ENCODE results near the gene SH3GL3.

The SH3GL3 gene

DNA sequence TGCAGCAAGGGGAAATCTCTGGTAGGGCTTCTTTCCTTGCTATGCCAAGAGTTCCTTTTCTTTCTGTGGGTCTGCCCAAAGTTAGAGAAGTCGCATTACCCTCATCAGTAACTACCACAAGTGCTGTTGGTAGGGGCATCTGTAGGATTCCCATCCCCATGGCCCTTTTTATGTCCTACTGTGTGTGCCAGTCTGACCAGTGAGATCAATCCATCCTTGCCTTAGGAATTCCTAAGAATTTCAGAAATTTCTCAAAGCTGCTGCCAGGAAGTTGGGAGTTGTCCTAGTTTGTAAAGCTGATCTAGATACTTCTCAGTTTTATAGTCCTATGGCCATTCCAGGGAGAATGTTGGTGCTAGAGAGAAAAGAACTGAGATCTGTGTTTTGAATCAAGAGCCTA, 36.5 kb downstream of the SH3GL3 start:
- no peak for TF ChIP-seq CSDC2 (CRISPR knock-in tag; IDR thresholded peaks at IDR 0.05)
- TF ChIP-seq TCF4 (CRISPR knock-in tag; IDR thresholded peaks at IDR 0.05; ENCODE audit: borderline replicate concordance): no peak
- TF ChIP-seq, protein P1, sequence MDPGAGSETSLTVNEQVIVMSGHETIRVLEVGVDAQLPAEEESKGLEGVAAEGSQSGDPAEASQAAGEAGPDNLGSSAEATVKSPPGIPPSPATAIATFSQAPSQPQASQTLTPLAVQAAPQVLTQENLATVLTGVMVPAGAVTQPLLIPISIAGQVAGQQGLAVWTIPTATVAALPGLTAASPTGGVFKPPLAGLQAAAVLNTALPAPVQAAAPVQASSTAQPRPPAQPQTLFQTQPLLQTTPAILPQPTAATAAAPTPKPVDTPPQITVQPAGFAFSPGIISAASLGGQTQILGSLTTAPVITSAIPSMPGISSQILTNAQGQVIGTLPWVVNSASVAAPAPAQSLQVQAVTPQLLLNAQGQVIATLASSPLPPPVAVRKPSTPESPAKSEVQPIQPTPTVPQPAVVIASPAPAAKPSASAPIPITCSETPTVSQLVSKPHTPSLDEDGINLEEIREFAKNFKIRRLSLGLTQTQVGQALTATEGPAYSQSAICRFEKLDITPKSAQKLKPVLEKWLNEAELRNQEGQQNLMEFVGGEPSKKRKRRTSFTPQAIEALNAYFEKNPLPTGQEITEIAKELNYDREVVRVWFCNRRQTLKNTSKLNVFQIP (CRISPR knock-in tag; IDR thresholded peaks at IDR 0.05; ENCODE audit: borderline replicate concordance, low read depth): no peak
- TF ChIP-seq, protein P2, sequence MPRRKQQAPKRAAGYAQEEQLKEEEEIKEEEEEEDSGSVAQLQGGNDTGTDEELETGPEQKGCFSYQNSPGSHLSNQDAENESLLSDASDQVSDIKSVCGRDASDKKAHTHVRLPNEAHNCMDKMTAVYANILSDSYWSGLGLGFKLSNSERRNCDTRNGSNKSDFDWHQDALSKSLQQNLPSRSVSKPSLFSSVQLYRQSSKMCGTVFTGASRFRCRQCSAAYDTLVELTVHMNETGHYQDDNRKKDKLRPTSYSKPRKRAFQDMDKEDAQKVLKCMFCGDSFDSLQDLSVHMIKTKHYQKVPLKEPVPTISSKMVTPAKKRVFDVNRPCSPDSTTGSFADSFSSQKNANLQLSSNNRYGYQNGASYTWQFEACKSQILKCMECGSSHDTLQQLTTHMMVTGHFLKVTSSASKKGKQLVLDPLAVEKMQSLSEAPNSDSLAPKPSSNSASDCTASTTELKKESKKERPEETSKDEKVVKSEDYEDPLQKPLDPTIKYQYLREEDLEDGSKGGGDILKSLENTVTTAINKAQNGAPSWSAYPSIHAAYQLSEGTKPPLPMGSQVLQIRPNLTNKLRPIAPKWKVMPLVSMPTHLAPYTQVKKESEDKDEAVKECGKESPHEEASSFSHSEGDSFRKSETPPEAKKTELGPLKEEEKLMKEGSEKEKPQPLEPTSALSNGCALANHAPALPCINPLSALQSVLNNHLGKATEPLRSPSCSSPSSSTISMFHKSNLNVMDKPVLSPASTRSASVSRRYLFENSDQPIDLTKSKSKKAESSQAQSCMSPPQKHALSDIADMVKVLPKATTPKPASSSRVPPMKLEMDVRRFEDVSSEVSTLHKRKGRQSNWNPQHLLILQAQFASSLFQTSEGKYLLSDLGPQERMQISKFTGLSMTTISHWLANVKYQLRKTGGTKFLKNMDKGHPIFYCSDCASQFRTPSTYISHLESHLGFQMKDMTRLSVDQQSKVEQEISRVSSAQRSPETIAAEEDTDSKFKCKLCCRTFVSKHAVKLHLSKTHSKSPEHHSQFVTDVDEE (CRISPR knock-in tag; IDR thresholded peaks at IDR 0.05): no peak
- TF ChIP-seq RARB (CRISPR knock-in tag; IDR thresholded peaks at IDR 0.05): no peak
- no peak for TF ChIP-seq ZFP3 (CRISPR knock-in tag; IDR thresholded peaks at IDR 0.05)
- no peak for TF ChIP-seq OSR1 (CRISPR knock-in tag; IDR thresholded peaks at IDR 0.05)
- no peak for TF ChIP-seq BACH2 (CRISPR knock-in tag; IDR thresholded peaks at IDR 0.05; ENCODE audit: borderline replicate concordance)
- TF ChIP-seq ISL1 (CRISPR knock-in tag; IDR thresholded peaks at IDR 0.05): no peak
- TF ChIP-seq PPARA (CRISPR knock-in tag; IDR thresholded peaks at IDR 0.05; ENCODE audit: borderline replicate concordance): no peak
- no peak for TF ChIP-seq SNAI2 (CRISPR knock-in tag; IDR thresholded peaks at IDR 0.05)
- TF ChIP-seq, protein P3, sequence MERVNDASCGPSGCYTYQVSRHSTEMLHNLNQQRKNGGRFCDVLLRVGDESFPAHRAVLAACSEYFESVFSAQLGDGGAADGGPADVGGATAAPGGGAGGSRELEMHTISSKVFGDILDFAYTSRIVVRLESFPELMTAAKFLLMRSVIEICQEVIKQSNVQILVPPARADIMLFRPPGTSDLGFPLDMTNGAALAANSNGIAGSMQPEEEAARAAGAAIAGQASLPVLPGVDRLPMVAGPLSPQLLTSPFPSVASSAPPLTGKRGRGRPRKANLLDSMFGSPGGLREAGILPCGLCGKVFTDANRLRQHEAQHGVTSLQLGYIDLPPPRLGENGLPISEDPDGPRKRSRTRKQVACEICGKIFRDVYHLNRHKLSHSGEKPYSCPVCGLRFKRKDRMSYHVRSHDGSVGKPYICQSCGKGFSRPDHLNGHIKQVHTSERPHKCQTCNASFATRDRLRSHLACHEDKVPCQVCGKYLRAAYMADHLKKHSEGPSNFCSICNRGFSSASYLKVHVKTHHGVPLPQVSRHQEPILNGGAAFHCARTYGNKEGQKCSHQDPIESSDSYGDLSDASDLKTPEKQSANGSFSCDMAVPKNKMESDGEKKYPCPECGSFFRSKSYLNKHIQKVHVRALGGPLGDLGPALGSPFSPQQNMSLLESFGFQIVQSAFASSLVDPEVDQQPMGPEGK (CRISPR knock-in tag; IDR thresholded peaks at IDR 0.05; ENCODE audit: borderline replicate concordance): no peak
- TF ChIP-seq ZNF8 (CRISPR knock-in tag; IDR thresholded peaks at IDR 0.05): no peak
- no peak for TF ChIP-seq ZC3H10 (CRISPR knock-in tag; IDR thresholded peaks at IDR 0.05)
- TF ChIP-seq ESRRG (CRISPR knock-in tag; IDR thresholded peaks at IDR 0.05): no peak
- TF ChIP-seq GLIS3 (CRISPR knock-in tag; IDR thresholded peaks at IDR 0.05): no peak
- no peak for TF ChIP-seq ARNTL (CRISPR knock-in tag; IDR thresholded peaks at IDR 0.05; ENCODE audit: borderline replicate concordance, low read depth)
- no peak for TF ChIP-seq ZFP30 (CRISPR knock-in tag; IDR thresholded peaks at IDR 0.05)
- no peak for TF ChIP-seq ZNF565 (CRISPR knock-in tag; conservative IDR thresholded peaks at IDR 0.05; ENCODE audit: low read depth)
- no peak for ATAC-seq

DNA sequence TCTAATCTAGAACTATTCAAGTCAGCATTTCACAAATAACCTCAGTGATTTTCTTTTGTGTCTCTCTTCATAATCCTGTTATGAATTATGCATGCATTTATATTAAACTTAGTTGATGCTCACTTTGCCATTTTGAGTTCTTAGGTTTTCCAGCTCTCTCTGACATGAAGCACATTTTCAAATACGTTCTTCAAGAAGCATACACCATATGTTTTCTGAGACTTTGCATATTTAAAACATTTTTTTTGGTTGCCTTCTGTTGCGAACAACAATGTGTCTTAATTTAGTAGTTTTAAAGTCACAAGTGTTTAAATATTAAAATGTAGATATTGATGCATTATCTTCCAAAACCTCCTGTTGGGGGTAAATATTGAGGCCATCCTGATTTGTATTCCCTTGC, 37.5 kb downstream of the SH3GL3 start:
- ATAC-seq: no peak
- TF ChIP-seq SNAI2 (CRISPR knock-in tag; IDR thresholded peaks at IDR 0.05): no peak
- no peak for TF ChIP-seq RARB (CRISPR knock-in tag; IDR thresholded peaks at IDR 0.05)
- TF ChIP-seq ZNF8 (CRISPR knock-in tag; IDR thresholded peaks at IDR 0.05): no peak
- TF ChIP-seq, protein P4, sequence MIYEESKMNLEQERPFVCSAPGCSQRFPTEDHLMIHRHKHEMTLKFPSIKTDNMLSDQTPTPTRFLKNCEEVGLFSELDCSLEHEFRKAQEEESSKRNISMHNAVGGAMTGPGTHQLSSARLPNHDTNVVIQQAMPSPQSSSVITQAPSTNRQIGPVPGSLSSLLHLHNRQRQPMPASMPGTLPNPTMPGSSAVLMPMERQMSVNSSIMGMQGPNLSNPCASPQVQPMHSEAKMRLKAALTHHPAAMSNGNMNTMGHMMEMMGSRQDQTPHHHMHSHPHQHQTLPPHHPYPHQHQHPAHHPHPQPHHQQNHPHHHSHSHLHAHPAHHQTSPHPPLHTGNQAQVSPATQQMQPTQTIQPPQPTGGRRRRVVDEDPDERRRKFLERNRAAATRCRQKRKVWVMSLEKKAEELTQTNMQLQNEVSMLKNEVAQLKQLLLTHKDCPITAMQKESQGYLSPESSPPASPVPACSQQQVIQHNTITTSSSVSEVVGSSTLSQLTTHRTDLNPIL (CRISPR knock-in tag; IDR thresholded peaks at IDR 0.05; ENCODE audit: low read depth): no peak
- TF ChIP-seq TCF4 (CRISPR knock-in tag; IDR thresholded peaks at IDR 0.05; ENCODE audit: borderline replicate concordance): no peak
- no peak for TF ChIP-seq CSDC2 (CRISPR knock-in tag; IDR thresholded peaks at IDR 0.05)
- TF ChIP-seq ZC3H10 (CRISPR knock-in tag; IDR thresholded peaks at IDR 0.05): no peak
- TF ChIP-seq ARNTL (CRISPR knock-in tag; IDR thresholded peaks at IDR 0.05; ENCODE audit: borderline replicate concordance, low read depth): no peak
- TF ChIP-seq ZNF70 (CRISPR knock-in tag; IDR thresholded peaks at IDR 0.05): no peak
- no peak for TF ChIP-seq ISL1 (CRISPR knock-in tag; IDR thresholded peaks at IDR 0.05)
- TF ChIP-seq GLIS3 (CRISPR knock-in tag; IDR thresholded peaks at IDR 0.05): no peak
- TF ChIP-seq, protein P3 (CRISPR knock-in tag; IDR thresholded peaks at IDR 0.05; ENCODE audit: borderline replicate concordance): no peak
- no peak for TF ChIP-seq ZFP30 (CRISPR knock-in tag; IDR thresholded peaks at IDR 0.05)
- TF ChIP-seq PPARA (CRISPR knock-in tag; IDR thresholded peaks at IDR 0.05; ENCODE audit: borderline replicate concordance): no peak
- TF ChIP-seq OSR1 (CRISPR knock-in tag; IDR thresholded peaks at IDR 0.05): no peak
